Dedifferentiated amniotic fluid mesenchymal stem cell (primary cell): ENCODE results near the gene SPATA32.
"Not testable (repeated sequence)": the region's sequence is repeated elsewhere in the genome, so short reads cannot be mapped to it uniquely, and the experiment has no call there.

Source experiments
- DNase-seq: peaks from one replicate; pipeline ENCODE4 v3.0.0-alpha.2; 2016; ENCODE audit errors: extremely low spot score

Gene SPATA32, protein sequence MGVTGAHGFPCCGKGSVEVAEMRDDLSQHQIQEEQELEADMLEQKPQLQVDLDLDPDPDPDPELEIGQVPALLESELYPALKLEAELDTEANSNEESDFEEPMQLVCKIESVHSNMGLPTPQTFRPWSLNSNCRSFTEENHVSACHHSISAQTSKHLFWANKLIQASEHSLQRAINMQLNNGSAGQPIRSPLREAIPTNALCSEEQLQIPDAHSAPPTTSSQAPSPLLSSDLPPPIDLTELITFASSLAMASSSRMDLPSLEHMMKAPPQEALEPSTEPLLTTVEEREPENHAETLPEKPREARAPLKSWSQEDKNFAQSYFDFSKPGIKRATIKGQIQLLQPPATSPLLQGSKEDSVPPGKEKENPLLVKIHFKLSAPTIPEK

DNA sequence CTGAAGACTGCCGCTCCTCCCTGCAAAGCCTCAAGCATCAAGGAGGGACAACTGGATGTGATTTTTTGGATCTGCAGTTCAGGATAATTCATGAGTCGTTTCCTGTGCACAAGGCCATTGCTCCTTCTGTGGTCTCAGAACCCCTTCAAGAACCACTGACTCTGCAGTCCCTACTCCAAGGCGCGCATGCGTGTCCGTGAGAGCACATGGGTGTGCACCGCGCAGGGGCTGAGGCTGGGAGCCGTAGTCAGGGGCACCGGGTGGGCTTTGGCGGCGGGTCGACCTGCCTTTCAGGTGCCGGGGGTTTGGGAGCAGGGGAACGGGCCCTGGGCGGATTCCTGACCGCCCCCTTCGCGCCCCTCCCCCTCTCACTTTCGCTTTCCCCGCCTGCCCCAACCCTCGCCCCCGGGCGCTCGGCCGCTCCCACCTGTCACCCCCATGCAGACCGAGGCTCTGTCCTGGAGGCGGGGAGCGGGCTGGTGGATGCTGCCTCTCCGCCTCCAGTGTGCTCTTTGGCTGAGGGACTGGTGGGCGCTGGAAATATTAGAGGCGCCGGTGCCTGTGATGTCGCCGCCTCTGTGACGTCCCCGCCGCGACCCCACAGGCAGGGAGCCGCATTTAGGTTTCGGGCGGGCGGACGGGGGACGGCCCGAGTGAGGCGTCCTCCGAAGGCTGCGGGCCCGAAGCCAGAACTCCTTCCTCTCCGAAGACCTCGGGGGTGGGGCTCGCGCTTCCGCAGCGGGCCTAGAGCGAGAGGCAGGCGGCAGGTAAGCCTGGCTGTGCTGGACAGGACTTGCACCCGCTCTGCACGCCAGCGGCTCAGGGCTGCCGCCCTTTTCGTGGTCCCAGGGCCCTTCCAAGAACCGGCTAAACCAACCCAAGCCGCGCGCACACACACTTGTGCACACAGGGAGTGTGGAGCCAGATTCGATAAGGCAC, at the start of gene SPATA32:
TSS of gene SPATA32 (minus strand) at position 518 of the 939 bp plus-strand sequence. CDS start at position 440, 78 bp downstream.
- DNase-seq: no peak

DNA sequence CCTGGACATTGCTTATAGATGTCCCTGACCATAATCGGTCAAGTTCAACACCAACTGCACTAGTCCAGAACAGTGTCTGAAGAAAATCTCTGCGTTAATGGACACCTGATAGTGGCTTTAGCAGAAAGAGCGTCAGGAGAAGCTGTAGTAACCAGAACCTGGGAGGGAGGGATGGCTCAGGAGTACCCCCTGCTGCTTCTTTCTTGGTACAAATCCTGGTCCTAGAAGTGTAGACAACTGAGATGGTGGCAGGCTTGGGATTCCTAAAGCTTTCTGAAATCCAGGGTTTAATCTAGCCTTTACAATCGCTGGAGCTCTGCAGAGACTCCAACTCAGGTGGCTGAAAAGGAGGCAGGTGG, 49.5 kb upstream of the SPATA32 start:
- no peak for DNase-seq

DNA sequence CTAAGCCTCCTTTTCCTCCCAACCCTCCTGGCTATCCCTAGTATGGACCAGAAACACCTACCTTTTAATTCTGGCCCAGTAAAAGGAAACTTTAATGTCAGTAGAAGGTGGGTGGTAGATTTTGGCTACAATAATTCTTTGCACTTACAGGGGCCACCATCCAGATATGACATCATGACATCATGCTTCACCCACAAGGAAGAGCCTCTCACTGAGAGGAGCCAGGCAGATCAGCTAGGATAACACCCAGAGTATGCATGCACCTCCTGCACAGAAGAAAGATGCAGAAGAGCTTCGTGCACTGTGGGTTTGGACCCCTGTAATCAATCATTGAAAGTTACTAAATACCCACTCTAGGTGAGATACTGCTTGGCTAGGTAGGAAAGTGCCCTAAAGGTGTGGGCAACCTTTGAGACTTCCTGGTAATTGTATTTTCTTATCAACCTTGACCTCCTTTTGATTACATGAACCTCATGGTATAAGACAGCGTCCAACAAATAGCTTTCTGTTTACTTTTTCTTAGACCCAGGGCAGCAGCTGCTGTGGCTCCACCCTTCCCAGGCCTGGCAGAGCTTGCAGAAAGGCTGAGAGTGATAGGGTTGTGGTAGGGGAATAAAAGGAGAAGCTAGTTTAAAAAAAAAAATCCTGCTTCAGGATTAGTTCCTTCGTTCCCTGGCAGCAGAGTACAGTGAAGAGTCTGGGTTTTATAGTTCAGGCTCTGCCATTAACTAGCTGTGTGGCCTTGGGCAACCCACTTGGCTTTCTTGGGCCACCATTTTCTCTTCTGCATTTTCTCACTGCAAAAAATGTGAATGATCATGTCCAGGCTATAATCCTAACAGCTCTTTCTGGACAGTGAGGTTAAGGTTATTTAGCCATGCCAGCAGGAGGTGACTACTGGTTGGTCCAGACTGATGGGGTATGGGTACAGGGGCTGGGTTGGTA, 48.8 kb upstream of the SPATA32 start:
- no peak for DNase-seq

DNA sequence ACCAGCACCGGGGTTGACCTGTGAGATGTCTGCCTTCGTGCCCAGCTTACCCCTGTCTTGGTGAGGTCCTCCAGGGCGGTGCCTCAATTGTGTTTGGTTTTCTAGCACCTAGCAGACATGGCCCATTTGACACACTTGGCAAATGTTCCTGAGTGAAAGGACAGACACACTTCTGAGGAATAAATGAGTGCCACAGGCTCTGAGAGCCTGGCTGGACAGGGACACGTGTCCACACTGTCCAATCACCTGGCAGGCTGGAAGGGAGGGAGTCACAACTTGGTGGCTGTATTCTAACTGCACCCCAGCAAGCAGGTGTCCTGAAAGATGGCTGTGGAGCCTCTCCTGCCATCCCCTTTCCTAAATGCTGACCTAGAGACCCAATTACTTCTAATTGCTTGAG, 47.5 kb upstream of the SPATA32 start:
- no peak for DNase-seq

DNA sequence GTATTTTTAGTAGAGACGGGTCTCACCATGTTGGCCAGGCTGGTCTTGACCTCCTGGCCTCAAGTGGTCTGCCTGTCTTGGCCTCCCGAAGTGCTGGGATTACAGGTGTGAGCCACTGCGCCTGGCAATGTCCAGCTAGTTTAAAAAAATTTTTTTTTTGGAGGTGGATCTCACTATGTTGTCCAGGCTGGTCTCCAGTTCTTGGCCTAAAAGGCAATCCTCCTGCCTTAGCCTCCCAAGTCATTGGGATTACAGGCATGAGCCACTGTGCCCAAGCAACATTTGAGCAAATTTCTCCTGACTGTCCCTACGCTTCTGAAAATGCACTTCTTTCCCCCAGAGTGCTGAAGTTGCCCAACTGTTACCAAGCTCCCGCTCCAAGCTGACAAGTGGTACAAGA, 46.9 kb upstream of the SPATA32 start:
- no peak for DNase-seq

DNA sequence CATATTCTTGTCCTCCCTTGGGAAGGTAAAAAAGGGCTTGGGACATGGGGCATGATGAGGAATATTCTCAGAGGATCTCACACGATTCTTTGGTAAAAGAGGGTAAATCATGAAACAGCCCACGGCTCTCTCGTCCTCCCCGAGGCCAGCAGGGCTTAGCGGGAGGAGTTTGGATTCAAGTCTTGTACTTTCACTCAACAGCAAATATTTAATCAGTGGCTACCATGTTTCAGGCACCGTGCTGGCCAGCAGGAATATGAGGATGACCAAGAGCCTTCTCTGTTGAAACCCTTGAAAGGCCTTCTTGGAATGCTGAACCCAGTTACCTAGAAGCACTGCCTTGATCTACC, 46.1 kb upstream of the SPATA32 start:
- DNase-seq: no peak

DNA sequence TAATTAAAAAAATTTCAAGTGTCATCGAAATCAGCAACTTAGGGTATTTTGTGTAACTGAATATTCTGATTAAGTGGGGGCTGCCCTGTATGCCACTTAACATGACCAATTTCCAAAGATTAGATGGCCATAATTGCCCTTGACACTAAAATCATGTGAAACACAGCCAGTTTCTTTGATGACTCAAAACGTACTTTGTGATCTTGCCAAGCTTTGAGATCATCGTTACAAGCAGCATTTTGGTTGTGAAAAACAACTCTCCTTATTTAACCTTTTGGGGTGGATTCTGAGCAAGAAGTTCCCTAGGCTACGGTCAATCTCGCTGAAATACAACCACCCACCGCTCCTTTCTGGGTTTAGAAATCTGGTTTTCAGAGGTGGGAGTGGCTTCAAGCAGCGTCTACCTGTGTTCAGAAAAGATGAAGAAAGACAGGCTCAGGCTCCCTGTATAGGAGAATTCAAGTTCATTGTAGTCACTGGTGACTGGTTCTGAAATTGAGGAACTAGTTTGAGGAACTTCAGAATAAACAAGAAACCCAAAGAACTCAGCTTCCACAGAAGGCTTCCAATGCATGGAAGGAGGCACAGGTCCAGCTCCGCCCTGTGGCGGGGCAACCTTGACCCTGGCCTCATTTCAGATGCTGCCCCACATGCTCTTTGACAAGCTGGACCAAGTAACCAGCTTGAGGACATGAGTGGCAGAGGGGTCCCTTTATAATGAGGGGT, 45.6 kb upstream of the SPATA32 start:
- DNase-seq: peak; percentile 91

DNA sequence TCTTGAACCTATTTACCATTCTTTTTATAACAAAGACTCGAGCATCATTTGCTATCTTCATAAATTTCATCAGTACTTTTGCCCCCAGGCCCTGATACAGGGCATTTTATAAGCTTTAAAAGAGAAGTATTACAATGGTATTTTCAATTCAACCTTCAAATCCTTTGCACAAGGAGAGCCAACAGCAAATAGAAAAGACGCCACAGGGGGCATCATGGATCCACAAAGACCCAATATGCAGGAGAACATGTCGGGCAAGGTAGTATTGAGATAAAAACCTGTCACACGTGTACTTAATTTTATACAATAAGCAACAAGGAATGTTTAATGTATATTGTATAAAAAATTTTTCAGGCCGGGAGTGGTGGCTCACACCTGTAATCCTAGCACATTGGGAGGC, 44.7 kb upstream of the SPATA32 start:
- DNase-seq: no peak

DNA sequence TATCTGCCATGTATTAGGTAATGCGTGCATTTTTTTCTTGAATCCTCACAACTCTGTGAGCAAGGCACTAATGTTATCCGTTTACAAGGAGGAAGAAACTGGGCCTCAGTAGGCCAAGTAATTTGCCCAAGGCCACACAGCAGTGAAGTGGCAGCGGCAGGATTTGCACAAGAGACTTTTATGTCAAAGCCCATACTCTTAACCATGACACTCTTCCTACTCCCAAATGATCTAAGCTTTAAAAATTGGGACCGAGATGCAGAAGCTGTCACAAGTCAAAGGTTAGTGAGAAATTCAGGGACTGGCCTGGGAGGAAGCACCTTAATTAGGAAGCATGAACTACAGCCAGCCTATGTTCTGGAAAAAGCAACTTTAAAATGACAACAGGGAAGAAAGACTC, 44.2 kb upstream of the SPATA32 start:
- no peak for DNase-seq

DNA sequence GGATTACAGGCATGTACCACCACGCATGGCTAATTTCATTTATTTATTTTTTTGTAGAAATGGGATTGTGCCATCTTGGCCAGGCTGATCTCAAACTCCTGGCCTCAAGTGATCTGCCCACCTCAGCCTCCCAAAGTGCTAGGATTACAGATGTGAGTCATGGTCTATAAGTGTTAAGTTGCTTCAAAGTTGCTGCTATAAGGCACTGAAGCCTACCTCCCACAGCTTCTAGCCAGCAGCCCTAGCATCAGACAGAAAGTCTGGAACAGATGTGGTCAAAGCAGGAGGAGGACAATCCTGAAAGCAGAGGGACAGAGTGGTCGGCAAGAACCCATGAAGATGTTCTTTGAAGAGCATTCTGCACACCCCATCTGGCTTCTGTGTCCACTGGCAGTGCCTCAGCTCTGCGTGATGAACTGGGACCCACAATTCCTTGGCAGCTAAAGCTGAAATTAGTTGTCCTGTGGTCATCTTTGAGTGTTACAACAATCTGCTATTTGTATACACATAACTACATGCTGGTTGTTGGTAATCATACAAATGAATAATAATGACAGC, 43.7 kb upstream of the SPATA32 start:
- DNase-seq: no peak

DNA sequence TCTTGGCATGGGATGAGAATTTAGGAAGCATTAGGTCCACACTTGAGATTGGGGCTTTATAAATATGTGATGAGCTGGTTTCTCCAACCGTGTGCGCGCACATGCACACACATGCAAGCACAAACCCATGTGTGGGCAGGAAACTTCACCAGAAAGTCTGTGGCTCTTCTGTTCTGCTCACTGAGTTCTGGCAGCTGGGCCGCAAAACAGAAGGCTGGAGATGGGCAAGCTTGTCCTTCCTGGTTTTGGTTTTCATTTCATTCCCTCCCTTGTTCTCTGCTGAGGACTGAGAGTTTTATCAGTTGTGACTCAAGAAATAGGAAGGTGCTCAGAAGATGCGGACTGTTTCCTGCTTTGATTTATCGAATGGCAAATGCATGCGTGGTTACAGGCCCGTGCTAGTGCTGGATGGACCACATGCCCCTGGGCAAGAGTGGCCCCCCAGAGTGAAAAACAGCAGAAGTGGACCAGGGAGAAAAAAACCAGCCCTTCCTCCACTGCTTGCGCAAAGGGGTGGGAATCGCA, 40.8 kb upstream of the SPATA32 start:
- DNase-seq: no peak

DNA sequence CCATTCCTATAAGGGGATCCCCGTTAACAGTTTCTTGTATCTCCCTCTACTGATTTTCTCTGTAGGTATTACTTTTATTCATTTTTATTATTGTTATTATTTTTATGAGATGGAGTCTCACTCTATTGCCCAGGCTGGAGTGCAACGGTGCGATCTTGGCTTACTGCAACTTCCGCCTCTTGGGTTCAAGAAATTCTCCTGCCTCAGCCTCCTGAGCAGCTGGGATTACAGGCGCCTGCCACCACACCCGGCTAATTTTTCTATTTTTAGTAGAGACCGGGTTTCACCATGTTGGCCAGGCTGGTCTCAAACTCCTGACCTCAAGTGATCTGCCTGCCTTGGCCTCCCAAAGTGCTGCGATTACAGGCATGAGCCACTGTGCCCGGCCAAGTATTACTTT, 40.3 kb upstream of the SPATA32 start:
- not testable (repeated sequence) for DNase-seq

DNA sequence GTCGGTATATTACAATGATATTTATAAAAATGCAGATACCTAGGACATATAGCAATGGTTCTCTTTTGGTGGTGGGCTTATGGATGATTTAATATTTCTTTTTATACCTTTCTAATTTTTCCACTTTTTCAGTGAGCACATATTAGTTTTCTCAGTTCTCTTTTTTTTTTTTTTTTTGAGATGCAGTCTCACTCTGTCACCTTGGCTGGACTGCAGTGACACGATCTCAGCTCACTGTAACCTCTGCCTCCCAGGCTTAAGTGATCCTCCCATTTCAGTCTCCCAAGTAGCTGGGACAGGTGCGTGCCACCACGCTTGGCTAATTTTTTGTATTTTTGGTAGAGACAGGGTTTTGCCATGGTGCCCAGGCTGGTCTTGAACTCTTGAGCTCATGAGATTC, 39.8 kb upstream of the SPATA32 start:
- DNase-seq: no peak

DNA sequence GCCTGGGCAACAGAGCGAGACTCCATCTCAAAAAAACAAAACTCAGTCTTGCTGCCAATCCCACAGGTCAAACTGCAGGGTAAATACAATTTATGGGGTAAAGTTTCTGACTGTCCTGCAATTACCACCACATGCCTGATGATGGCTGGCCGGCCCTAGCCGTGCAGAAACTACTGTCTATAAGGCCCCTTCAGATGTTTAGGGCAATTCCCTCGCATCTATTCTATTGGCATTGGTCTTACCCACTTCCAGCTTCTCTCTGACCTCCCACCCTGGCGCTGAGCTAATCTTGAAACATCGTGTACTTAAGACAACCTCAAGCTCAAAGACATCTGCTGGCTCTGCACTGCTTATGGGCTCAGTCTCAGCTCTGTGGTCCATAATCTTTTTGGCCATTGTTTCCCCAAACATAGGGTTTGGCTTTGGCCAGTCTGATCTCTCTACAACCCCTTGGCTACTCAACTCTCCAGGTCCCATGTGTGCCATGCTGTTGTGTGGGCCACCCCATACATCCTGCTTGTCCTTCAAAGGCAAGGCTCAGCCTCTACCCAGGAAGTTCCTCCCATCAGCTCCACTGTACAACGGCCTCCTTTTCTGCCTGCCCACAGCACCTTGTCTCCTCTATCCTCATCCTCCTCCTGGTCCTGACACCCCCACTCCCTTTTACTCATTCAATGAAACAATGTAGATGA, 38.3 kb upstream of the SPATA32 start:
- no peak for DNase-seq

DNA sequence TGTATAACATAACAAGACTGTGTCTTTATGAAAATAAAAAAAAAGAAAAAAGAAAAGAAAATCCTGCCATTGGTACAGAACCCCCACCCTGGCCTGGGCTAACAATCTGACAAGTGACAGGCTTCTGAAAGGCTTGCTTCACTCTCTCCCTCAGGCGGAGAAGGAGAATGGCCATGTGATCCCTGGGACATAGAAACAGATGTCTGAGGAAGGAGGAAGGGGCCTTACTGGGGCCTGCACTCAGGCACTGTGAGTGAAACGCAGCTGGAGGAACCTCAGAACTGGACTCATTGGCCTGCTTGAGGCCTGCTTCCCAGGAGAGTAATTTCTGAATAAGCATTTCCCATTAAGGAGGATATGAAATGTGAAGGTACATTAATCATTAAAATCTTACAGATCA, 37.5 kb upstream of the SPATA32 start:
- DNase-seq: no peak

DNA sequence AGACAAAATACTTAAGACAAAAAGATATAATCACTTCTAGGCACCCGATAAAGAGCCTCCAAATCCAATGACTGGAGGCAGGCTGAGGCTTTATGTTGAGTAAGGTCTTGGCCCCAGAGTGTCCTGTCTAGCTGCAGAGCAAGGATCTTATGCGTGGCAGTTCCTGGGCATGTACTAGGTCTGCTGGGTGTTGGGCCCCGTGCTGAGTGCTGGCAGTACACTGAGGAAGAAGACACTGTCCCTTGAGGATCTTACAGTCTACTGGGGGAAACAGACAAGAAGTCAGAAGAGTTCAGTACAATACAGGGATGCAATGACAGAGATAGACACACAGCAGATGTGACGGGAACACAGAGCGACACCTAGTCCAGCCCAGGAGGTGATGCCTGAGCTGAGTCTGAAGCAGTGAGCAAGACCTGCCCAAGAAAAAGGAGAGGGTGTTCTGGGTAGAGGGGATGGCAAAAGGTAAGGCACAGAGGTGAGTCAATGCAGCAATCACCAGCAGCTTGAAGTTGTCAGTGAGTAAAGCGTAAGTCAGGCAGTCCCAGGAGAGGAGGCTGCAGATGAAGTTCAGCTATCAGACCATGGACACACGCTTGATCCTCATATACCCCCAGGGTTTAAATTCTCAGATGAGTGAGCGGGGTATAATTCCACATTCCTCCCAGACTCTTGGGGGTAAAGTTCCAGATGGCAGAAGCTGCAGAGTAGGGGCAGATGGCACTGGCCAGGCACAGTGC, 36.8 kb upstream of the SPATA32 start:
- no peak for DNase-seq

DNA sequence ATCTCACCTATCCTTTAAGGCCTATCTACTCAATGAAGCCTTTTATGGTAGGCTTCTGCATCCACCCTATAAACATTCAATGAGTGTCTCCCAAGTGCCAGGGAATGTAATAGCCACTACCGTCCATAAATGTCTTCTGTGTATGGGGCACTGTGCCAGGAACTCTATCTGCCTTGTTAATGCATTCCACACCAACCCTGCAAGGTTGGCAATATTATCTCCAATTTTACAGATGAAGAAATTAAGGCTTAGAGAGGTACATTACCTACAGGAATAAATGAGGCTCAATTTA, 34.9 kb upstream of the SPATA32 start:
- DNase-seq: no peak

DNA sequence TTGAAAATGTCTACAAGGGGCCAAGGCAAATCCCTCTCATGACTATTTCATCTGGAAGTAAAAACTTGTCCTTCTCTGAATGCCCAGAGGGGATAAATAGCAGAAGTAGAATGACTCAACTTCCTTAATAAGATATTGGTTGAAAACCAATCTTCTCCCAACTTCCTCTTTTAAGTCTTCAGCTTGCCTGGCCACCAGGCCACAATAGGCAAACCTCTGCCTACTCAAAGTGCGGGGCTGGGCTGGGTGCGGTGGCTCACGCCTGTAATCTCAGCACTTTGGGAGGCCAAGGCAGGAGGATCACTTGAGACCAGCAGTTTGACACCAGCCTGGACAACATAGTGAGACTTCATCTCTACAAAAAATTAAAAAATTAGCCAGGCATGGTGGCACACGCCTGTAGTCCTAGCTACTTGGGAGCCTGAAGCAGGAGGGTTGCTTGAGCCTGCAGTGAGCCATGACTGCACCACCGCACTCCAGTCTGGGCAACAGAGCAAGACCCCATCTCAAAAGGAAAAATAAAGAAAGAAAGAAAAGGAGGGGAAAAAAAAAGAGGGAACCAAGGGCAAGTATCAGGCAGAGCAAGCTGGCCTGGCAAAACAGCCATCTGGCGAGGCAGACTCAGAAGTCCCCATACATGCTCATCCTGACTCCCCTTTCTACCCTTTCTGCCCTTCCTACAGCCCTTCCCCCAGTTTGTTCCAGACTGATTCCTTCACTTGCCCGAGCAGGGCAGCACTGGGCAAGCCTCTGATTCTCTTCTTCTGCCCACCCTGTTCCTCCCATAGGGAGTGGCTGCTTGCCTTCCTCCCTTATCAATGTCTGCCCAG, 34.3 kb upstream of the SPATA32 start:
- no peak for DNase-seq

DNA sequence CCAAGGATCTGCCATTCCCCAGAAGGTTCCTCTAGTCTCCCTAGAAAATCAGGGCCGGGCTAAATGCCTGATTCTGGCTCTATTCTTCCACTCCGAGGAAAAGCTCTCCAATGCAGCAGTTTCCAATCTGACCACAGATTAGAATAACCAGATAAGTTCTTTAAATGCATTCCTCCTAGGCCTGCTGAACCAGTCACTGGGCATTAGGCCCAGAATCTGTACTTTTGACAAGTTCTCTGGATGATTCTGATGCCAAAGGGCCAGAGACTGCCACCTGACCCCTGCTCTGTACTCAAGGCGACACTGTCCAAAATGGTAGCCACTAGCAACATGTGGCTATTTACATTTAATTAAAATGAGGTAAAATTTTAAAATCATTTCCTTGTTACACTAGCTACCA, 32.6 kb upstream of the SPATA32 start:
- DNase-seq: peak; percentile 80
